ENCODE measurements around the gene TNMD. TPM values are rescaled to one million over a fixed set of nuclear protein-coding genes. Genes with fewer than 3 reads are reported as not detected.
A peak's percentile ranks its signal among the peaks of the same experiment; 100 is the strongest.

Gene TNMD
- total and polyA plus RNA-seq, 10 of the 15 experiments (the other 5 are each of a cell fraction or from before 2014, with no cell fraction given) = not detected

DNA sequence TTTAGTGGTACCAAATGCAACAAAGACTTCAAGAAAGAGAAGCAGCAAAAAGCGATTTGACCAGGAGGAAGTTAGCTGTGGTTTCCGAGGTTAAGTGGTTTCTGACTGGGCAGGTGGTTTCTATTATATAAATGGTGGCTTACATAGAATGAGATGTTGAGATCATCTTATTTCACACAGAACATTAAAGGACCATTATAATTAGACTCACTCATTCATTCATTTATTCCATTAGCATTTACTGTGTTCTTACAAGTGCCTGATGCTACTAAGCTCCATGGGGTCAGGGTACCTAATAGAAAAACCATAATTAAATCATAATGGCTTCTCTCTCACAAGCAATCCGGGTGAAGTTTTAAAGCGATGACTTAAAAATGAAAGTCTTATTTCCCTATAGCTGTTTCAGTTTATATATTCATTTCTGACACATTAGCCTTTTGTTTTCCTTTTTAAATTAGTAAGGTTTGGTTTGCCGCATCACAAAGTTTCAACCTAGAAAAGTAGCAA lies 41.3 kb downstream of the TNMD start (continued):
- TF ChIP-seq HCFC1 (IDR thresholded peaks at IDR 0.05; ENCODE audit: low read length) = no peak
- TF ChIP-seq, protein P1, sequence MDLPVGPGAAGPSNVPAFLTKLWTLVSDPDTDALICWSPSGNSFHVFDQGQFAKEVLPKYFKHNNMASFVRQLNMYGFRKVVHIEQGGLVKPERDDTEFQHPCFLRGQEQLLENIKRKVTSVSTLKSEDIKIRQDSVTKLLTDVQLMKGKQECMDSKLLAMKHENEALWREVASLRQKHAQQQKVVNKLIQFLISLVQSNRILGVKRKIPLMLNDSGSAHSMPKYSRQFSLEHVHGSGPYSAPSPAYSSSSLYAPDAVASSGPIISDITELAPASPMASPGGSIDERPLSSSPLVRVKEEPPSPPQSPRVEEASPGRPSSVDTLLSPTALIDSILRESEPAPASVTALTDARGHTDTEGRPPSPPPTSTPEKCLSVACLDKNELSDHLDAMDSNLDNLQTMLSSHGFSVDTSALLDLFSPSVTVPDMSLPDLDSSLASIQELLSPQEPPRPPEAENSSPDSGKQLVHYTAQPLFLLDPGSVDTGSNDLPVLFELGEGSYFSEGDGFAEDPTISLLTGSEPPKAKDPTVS (IDR thresholded peaks at IDR 0.05; ENCODE audit: low read depth, low read length) = no peak
- TF ChIP-seq TCF7 (IDR thresholded peaks at IDR 0.05; ENCODE audit: borderline replicate concordance) = no peak; the same call in 1 of the 2 replicates
- TF ChIP-seq, protein P2, sequence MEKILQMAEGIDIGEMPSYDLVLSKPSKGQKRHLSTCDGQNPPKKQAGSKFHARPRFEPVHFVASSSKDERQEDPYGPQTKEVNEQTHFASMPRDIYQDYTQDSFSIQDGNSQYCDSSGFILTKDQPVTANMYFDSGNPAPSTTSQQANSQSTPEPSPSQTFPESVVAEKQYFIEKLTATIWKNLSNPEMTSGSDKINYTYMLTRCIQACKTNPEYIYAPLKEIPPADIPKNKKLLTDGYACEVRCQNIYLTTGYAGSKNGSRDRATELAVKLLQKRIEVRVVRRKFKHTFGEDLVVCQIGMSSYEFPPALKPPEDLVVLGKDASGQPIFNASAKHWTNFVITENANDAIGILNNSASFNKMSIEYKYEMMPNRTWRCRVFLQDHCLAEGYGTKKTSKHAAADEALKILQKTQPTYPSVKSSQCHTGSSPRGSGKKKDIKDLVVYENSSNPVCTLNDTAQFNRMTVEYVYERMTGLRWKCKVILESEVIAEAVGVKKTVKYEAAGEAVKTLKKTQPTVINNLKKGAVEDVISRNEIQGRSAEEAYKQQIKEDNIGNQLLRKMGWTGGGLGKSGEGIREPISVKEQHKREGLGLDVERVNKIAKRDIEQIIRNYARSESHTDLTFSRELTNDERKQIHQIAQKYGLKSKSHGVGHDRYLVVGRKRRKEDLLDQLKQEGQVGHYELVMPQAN (conservative IDR thresholded peaks at IDR 0.05) = no peak
- TF ChIP-seq RCOR1 (conservative IDR thresholded peaks at IDR 0.05; ENCODE audit: low read depth, low read length) = no peak
- TF ChIP-seq MTA3 (IDR thresholded peaks at IDR 0.05; ENCODE audit: borderline replicate concordance, low read length) = peak; percentile 87
- TF ChIP-seq CBX3 (IDR thresholded peaks at IDR 0.05; ENCODE audit: borderline replicate concordance, low read depth) = no peak
- TF ChIP-seq, protein P3, sequence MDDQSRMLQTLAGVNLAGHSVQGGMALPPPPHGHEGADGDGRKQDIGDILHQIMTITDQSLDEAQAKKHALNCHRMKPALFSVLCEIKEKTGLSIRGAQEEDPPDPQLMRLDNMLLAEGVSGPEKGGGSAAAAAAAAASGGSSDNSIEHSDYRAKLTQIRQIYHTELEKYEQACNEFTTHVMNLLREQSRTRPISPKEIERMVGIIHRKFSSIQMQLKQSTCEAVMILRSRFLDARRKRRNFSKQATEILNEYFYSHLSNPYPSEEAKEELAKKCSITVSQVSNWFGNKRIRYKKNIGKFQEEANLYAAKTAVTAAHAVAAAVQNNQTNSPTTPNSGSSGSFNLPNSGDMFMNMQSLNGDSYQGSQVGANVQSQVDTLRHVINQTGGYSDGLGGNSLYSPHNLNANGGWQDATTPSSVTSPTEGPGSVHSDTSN (IDR thresholded peaks at IDR 0.05; ENCODE audit: insufficient replicate concordance, low read depth, low read length) = no peak
- no peak for TF ChIP-seq NFXL1 (IDR thresholded peaks at IDR 0.05; ENCODE audit: borderline replicate concordance)
- 0 out of 3 replicates have a peak, but pooled peaks of 1 of the 2 experiments have one; percentile 28 for TF ChIP-seq EGR1 (IDR thresholded peaks at IDR 0.05; ENCODE audit: borderline replicate concordance in 1 of 2, low read depth in 2 of 2, low read length in 2 of 2)
- TF ChIP-seq, protein P4, sequence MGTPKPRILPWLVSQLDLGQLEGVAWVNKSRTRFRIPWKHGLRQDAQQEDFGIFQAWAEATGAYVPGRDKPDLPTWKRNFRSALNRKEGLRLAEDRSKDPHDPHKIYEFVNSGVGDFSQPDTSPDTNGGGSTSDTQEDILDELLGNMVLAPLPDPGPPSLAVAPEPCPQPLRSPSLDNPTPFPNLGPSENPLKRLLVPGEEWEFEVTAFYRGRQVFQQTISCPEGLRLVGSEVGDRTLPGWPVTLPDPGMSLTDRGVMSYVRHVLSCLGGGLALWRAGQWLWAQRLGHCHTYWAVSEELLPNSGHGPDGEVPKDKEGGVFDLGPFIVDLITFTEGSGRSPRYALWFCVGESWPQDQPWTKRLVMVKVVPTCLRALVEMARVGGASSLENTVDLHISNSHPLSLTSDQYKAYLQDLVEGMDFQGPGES (IDR thresholded peaks at IDR 0.05) = no peak
- TF ChIP-seq CREB1 (IDR thresholded peaks at IDR 0.05; ENCODE audit: low read depth) = 0 out of 2 replicates have a peak, but pooled peaks have one; percentile 12
- no peak for TF ChIP-seq NFYA (IDR thresholded peaks at IDR 0.05; ENCODE audit: borderline replicate concordance, low read depth, low read length)
- no peak for TF ChIP-seq SUPT20H (IDR thresholded peaks at IDR 0.05; ENCODE audit: borderline replicate concordance, control insufficient read depth, low read depth, low read length)
- no peak for TF ChIP-seq CHD1 (IDR thresholded peaks at IDR 0.05; ENCODE audit: low read depth, low read length)
- 0 out of 2 replicates have a peak, but pooled peaks have one; percentile 24 for TF ChIP-seq BMI1 (IDR thresholded peaks at IDR 0.05; ENCODE audit: borderline replicate concordance)
- TF ChIP-seq HDAC6 (IDR thresholded peaks at IDR 0.05; ENCODE audit: unreplicated experiment) = no peak
- TF ChIP-seq, protein P5, sequence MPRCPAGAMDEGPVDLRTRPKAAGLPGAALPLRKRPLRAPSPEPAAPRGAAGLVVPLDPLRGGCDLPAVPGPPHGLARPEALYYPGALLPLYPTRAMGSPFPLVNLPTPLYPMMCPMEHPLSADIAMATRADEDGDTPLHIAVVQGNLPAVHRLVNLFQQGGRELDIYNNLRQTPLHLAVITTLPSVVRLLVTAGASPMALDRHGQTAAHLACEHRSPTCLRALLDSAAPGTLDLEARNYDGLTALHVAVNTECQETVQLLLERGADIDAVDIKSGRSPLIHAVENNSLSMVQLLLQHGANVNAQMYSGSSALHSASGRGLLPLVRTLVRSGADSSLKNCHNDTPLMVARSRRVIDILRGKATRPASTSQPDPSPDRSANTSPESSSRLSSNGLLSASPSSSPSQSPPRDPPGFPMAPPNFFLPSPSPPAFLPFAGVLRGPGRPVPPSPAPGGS (IDR thresholded peaks at IDR 0.05; ENCODE audit: borderline replicate concordance, insufficient read depth, low read depth, low read length, poor library complexity, severe bottlenecking) = peak; percentile 41
- TF ChIP-seq, protein P6, sequence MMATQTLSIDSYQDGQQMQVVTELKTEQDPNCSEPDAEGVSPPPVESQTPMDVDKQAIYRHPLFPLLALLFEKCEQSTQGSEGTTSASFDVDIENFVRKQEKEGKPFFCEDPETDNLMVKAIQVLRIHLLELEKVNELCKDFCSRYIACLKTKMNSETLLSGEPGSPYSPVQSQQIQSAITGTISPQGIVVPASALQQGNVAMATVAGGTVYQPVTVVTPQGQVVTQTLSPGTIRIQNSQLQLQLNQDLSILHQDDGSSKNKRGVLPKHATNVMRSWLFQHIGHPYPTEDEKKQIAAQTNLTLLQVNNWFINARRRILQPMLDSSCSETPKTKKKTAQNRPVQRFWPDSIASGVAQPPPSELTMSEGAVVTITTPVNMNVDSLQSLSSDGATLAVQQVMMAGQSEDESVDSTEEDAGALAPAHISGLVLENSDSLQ (IDR thresholded peaks at IDR 0.05) = no peak
- no peak for TF ChIP-seq FOXK2 (IDR thresholded peaks at IDR 0.05)

Data from GM12878 (cell line).